Measurements from ENCODE around the gene WNT5B.

Gene WNT5B

DNA sequence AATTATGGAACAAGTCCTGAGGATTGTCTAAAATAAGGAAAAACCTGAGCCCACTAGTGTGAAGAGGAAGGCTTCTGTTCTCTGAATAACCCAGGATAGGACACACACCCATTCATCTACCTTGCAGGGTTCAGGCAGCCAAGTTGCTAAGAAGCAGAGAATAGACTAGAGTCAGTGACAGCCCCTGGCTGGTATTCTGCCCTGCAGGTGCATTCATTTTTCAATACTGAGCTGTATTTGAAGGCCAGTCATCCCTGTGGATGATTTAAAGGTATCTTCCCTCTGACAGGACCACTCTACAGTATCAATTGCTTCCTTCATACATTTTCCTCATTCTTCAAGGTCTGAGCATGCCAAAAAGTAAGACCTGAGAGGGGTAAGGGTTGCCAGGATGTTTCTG is 22.9 kb downstream of the WNT5B start:
- no peak for DNase-seq (ENCODE audit: low spot score)

DNA sequence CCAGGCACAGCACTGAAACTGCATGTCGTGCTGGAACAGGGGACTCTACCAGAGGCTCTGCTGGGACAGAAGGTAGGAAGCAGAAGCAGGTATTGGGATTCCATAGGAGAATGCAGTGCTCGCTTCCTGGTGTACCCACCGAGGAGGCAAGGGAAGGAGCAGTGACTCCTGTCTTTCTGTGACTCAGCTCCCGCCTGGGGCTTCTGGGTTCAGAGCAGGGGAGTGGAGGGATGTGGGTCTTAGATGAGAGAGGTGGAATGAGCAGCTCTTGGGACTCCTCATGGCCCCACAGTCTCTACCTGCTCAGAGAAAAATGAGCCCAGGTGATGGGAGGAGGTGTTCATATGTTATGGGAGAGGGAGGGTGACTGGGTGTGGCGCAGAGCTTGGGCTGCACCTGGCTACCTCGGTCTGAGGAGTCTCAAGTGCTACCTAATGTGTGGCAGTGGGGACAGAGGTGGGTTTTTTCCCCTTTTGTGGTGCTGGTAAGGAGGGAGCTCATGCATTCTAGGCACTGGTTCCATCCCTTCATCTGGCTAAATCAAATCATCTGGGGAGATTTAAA is 26.3 kb downstream of the WNT5B start:
- no peak for DNase-seq (ENCODE audit: low spot score)

- DNase-seq (ENCODE audit: low spot score): no peak
These were observed 27.9 kb downstream of the WNT5B start for GRCh38 chr12:1656902-1657301.

DNA sequence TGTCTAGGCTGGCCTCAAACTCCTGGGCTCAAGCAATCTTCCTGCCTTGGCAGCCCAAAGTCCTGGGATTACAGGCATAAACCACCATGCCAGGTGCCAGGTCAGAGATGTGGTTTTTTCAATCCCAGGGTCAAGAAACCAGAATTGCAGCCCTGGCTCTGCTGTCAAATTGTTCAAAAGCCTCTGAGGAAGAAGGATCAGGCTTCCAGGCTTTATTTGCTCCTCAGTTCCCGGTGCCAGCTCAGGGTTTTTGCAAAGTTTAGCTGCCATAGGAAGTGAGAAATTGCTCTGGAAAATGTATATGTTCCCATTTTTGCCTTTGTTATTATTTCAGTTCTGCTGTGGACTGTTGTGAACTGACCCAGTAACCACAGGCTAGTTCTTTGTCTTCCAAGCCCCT is 28.7 kb downstream of the WNT5B start:
- no peak for DNase-seq (ENCODE audit: low spot score)

- no peak for DNase-seq (ENCODE audit: low spot score)
These were observed 31.5 kb downstream of the WNT5B start for GRCh38 chr12:1660304-1661187.

- DNase-seq (ENCODE audit: low spot score): peak; percentile 96
These were observed 32.7 kb downstream of the WNT5B start for GRCh38 chr12:1661553-1662335.

GRCh38 chr12:1662761-1663439 is 33.9 kb downstream of the WNT5B start:
- peak; percentile 22 for DNase-seq (ENCODE audit: low spot score)

GRCh38 chr12:1663440-1664132 is 34.6 kb downstream of the WNT5B start:
- no peak for DNase-seq (ENCODE audit: low spot score)

DNA sequence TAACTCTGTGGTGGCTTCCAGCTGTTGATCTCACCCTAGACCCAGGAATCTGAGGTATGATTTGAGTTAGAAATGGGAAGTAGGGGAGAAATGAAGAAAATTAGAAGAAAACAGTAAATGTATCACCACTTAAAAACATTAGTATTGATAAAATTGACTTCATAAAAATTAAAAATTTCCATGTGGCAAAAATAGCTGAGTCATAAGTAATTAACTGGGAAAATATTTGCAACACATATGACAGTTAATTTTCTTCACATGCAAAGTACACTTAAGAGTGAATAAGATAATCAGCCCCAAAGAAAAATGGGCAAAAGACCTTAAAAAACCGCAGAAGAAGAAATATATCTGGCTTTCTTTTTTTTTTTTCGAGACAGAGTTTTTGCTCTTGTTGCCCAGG is 36.3 kb downstream of the WNT5B start:
- no peak for DNase-seq (ENCODE audit: low spot score)

DNA sequence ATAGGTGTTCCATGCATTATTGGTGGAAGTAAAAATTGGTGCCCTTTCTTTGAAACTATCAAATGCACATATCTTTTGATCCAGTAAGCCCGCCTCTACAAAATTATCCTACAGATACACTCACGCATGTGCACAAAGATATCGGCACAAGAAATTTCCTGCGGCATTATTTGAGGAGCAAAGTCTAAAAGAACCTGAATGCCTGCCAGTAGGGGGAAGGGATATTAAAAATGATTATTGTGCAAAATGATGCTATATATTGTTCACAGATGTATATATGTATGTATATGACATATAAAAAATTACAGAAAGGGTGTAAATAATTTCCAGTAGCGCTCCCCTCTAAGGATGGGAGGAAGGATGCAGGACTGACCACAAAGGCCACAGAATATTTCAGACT is 37.2 kb downstream of the WNT5B start:
- no peak for DNase-seq (ENCODE audit: low spot score)

DNA sequence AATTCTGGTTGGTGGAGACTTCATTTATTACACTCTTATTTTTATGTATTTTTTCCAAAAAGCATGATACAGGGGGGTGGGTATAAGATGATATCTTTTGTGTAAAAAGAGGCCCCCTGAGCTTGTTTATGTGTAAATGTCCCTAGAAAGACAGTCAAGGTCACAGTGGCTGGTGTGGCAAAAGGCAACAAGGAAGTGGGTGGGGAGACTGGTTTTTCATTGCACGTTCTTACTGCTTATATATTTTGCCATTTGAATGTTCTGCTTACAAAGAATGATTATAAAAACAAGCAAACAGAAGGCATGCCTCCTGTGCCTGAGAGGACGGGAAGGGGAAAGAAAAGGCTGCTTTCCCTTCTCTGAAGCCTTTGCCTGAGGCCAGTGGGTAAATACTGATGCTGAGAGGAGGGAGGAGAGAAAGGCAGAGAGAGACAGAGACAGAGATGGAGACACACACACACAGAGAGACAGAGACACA is 37.7 kb downstream of the WNT5B start:
- DNase-seq (ENCODE audit: low spot score): no peak

DNA sequence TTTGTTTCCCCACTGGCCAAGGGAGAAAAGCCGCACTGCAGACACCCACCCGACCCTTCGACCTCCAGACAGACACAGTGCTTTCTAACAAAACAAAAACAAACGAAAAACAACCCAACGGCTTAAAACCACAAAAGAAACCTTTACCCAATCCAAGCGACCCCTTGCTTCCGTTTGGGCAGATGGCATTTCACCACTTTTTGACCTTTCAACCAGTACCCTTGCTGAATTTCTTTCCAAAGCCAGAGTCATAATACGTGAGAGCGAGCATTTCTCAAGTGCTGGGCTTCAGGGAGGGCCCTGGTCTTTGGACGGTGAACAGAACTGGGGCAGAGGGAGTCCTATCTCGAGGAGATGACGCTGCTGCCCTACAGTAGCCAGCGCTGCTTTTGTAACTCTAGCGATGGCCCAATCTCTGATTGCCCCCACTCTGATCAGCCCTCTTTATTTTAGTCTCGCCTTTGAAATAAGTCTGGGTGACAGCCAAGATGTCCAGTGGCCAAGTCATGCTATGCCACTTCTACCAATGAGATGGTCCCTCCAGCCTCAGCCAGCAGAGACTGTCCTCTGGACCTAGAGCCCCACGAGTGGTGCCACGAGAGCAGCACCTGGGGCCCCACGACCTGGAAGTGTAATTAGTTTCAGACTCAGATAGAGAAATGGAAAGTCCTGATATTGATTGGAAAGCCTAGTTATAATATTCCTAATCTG is 40.0 kb downstream of the WNT5B start:
- DNase-seq (ENCODE audit: low spot score): no peak

DNA sequence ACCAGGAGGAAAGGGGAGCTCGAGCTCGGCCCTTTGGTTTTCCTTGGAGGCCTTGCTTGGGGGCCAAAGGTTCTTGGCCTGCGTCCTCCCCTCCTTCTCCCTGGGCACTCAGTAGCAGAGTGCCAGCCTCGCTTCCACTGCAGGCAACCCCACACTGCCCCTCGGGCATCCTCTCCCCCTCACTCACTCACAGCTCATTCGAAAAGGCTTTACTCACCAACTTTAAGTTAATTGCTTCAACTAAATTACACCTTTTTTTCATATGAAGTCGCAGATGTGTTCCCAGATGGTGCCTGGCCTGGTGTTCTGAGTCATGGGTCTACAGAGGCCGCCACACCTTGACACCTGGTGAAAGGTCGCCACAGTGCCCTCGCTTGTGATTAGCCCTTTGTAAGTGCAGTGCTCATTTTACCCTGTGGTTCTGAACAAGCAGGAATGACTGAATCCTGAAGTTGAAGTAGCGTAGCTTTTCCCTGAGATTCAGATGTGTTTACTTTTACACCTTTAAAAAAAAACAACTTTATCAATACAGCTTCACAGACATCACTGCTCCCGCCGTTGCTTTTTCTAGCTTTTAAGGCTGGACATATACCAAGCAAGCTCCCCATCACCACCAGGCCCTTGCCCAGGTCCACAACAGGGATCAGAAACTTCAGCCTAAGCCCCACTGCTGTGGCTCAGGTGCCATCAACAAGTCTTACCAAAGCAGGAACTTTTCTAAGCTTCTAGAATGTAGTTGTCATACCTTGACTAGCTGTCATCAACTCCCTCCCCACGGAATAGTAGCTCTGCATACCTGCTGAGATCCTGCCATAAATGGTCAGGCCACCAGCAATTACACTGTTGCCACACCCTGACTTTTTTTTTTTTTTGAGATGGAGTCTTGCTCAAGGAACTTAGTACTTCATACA is 41.6 kb downstream of the WNT5B start:
- no peak for DNase-seq (ENCODE audit: low spot score)

DNA sequence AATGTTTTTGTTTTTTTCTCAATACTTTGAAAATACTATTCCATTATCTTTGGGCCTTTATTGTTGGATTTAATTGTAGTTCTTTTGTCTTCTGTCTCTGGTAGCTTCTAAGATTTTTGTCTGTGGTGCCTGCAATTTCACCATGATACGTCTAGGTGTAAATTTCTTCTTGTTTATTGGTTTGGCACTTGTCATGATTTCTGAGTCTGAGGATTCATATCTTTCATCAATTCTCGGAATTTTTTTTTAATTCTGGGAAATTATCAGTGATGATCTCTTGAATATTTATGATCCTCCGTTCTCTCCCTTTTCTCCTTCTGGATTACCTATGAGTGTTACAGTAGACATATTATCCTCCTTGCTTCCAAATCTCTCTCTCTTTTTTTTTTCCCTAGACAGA is 47.0 kb downstream of the WNT5B start:
- no peak for DNase-seq (ENCODE audit: low spot score)

DNA sequence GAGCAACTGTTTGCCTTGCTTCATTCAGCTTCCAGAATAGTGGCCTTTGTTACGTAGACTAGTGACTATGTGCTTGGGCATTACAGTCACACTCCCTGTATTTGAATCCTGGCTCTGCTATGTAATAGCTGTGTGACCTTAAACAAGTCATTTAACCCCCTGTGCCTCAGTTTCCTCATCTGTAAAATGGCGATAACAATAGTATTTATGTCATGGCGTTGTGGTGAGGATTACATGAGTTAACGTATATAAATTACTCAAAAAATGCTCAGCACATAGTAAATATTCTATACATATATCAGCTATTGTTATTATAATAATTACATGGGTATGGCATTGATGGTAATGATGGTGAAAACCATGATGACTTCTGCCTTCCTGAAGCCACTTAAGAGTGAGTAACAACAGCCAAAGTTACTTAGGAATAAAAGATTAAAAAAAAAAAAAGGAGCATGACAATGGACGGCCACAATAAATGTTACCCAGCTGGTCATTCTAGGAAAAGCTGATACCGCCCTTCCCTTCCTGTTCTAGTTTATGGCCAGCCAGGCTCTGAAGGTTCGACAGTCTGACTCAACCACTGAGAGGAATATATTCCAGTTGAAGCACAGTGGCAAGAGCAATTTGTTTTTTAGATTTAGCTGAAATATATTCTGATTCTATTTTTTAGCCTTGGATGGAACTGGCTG is 51.9 kb downstream of the WNT5B start:
- DNase-seq (ENCODE audit: low spot score): no peak

- DNase-seq (ENCODE audit: low spot score): no peak
These were observed 52.4 kb downstream of the WNT5B start for GRCh38 chr12:1681493-1681807.

GRCh38 chr12:1688086-1688710 is 59.2 kb downstream of the WNT5B start:
- DNase-seq (ENCODE audit: low spot score): no peak

DNA sequence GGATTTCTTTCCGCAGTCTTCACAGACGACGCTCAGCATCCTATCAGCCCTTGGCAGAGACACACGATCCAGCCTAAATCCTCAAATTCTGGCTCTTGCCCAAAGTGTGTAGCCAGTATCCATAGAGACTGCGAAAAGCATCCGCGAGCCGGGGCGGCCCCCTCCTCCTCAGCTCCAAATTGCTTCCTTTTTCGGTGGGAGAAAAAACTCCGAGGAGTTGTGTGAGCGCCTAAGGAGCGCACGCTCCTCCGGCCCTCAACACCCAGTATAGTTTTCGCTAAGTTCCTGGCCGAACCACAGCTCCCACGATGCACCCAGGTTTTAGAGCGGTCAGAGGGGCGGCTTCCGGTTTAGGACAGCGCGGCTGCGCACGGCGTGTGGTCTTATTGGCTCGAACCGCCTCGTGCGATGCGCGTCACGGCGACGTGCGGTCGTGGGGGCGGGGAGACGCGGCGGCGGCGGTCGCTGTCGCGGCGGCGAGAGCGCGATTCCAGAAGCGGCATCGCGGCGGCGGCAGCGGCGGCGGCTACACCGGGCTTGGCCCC is 61.6 kb downstream of the WNT5B start, which contains the start of gene ADIPOR2:
TSS of gene ADIPOR2 (plus strand) at position 493 of the 545 bp plus-strand sequence. CDS start 63,274 bp downstream, outside the sequence.
- peak; percentile 98 for DNase-seq (ENCODE audit: low spot score)

Measured in GM03348 (cell line).